ENCODE measurements around the gene CCNG2. TPM values are rescaled to one million over a fixed set of nuclear protein-coding genes. Genes with fewer than 3 reads are reported as not detected.

CCNG2 gene
- total and polyA plus RNA-seq, 12 donors = 5.4 to 69.2 (median 20.9) TPM

DNA sequence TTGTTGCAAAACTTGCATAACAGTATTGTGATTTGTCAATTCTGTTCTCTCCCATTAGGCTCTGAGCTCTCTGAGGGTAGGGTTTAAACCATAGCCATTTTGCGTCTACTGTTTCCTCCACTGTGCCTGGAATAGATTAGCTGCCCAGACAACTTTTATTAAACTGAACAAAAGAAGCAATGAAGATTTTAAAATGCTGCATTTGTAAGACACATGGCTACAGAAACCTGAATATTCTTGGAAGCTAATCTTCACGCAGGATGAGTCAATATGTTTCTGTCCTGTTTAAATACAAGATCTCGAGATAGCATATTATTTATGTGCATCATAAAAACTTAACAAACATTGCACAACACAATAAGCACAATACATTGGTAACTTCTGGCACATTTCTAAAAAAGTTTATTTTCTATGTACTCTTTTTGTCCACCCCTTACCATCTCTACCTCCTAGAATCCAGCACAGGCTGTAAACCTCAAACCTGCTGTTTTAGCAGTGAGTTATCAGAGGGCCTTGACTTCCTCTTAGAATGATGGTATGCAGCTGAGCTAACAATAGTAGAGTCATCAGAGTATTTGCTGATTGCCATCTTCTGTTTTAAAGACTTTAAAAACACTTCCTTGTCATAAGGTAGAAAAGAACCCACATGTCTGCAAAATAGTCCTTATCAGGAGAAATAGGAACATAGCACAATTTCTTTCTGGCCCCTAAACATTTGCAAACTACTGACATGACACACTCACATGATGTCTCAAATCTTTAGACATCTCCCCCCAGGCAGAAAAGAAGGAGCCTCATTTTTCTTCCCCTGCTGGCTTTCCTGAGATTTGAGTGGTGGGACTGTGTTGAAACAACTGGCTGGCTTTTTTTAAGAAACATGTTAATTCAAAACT lies 10.6 kb upstream of the CCNG2 start:
- H3K27ac ChIP-seq = peak overlapping the region in 3 of 5 donors; percentile 22 to 36 (median 25)
- no peaks in the 10 kb centered on the region for H3K9me3 ChIP-seq (replicated peaks in 1 of 3)
- no peak overlapping the region for H3K4me3 ChIP-seq
- intact Hi-C loops (cut with DNase I) = no loop called here
- TF ChIP-seq CTCF (IDR thresholded peaks at IDR 0.05) (no peak), POLR2A (IDR thresholded peaks at IDR 0.05) (no peak)
- 35 to 52% (median 39%) methylated on average over 3 of the region's 3 CpGs for WGBS, 4 donors
- DNase-seq = no peak
- no peaks in the 10 kb centered on the region for H3K27me3 ChIP-seq
- H3K36me3 ChIP-seq (replicated peaks in 1 of 2) = no peaks in the 10 kb centered on the region
- H3K4me1 ChIP-seq (replicated peaks in 1 of 2) = peaks cover 6 to 14% of the 10 kb centered on the region in 2 donors

GRCh38 chr4:77147079-77147782 lies 9.8 kb upstream of the CCNG2 start:
- no peak for TF ChIP-seq POLR2A (IDR thresholded peaks at IDR 0.05)
- TF ChIP-seq CTCF (IDR thresholded peaks at IDR 0.05) = no peak
- no peaks in the 10 kb centered on the region for H3K9me3 ChIP-seq (replicated peaks in 1 of 3)
- no peak for DNase-seq
- no peaks in the 10 kb centered on the region for H3K27me3 ChIP-seq
- H3K27ac ChIP-seq = peak overlapping the region in 3 of 5 donors; percentile 22 to 36 (median 25)
- intact Hi-C loops (cut with DNase I) = no loop called here
- WGBS, 4 donors = 85 to 92% (median 89%) methylated on average over 5 of the region's 5 CpGs
- H3K36me3 ChIP-seq (replicated peaks in 1 of 2) = no peaks in the 10 kb centered on the region
- no peak overlapping the region for H3K4me3 ChIP-seq
- H3K4me1 ChIP-seq (replicated peaks in 1 of 2) = peaks cover 6 to 14% of the 10 kb centered on the region in 2 donors

GRCh38 chr4:77148078-77148477 lies 8.9 kb upstream of the CCNG2 start:
- H3K36me3 ChIP-seq (replicated peaks in 1 of 2) = no peaks in the 10 kb centered on the region
- no peak for DNase-seq
- no peaks in the 10 kb centered on the region for H3K27me3 ChIP-seq
- 88 to 94% (median 91%) methylated on average over 2 of the region's 2 CpGs for WGBS, 4 donors
- H3K27ac ChIP-seq = no peak overlapping the region
- peaks cover 6 to 14% of the 10 kb centered on the region in 2 donors for H3K4me1 ChIP-seq (replicated peaks in 1 of 2)
- no peaks in the 10 kb centered on the region for H3K9me3 ChIP-seq (replicated peaks in 1 of 3)
- intact Hi-C loops (cut with DNase I) = no loop called here
- no peak overlapping the region for H3K4me3 ChIP-seq
- TF ChIP-seq POLR2A (IDR thresholded peaks at IDR 0.05) (no peak), CTCF (IDR thresholded peaks at IDR 0.05) (no peak)

DNA sequence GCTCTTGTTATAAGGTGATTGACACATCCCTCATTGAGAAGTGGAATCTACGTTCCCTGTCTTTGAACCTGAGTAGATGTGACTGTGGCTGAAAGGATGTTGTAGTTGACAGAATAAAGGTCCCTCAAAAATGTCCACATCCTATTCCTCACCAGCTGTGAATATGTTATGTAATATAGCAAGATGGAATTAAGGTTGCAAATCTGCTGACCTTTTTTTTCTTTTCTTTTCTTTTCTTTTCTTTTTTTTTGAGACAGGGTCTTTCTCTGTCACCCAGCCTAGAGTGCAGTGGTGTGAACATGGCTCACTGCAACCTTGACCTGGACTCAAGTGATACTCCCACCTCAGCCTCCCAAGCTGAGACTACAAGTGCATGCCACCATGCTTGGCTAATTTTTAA lies 7.2 kb upstream of the CCNG2 start:
- DNase-seq = no peak
- intact Hi-C loops (cut with DNase I) = loop anchor here (10.0 kb wide), 2 partner anchors 55 to 65 kb away; no protein-coding TSS in a partner anchor
- no peak for TF ChIP-seq POLR2A (IDR thresholded peaks at IDR 0.05)
- TF ChIP-seq CTCF (IDR thresholded peaks at IDR 0.05) = no peak

More for the DNA sequence above, 7.2 kb upstream of the CCNG2 start:
- Histone ChIP-seq H3K9me3 (replicated peaks in 1 of 3) (no peaks in the 10 kb centered on the region), H3K4me3 (no peak overlapping the region), H3K27ac (no peak overlapping the region), H3K36me3 (replicated peaks in 1 of 2) (no peaks in the 10 kb centered on the region), H3K27me3 (no peaks in the 10 kb centered on the region), H3K4me1 (replicated peaks in 1 of 2) (peaks cover 6 to 14% of the 10 kb centered on the region in 2 donors)
- WGBS, 4 donors = 80 to 97% (median 87%) methylated on average over 1 of the region's 1 CpG
